HCT116 (cell line): ENCODE measurements around the gene SLC5A3. TPM values are rescaled to one million over a fixed set of nuclear protein-coding genes. Genes with fewer than 3 reads are reported as not detected.

Experiments used
- ATAC-seq: fragments of 200-7000 bp; cut with Tn5 transposase; 2 replicates; pipeline ENCODE4 v1.9.1; 2020; ENCODE audit warnings: mild to moderate bottlenecking, moderate library complexity
- BruUV-seq: library from RNA; stranded (reverse); fragments of 400-500 nt; replicated peaks from 2 replicates; lab custom pipeline; 2021; lab: Mats Ljungman, UMichigan
- CTCF ChIA-PET: fragments of 300-600 bp; sonication (Branson Sonifier 250); formaldehyde crosslinking; loops from one replicate; lab custom pipeline; 2021; ENCODE audit warnings: antibody characterized with exemption; lab: Charles Lee
- POLR2A ChIA-PET: fragments of 300-600, 350-600 bp; sonication (Branson Sonifier 250); formaldehyde crosslinking; loops from one replicate; lab custom pipeline; 2021; ENCODE audit warnings: antibody characterized with exemption; lab: Charles Lee
- RAD21 ChIA-PET, 2 experiments: fragments of 300-600 bp; sonication (Branson Sonifier 250); formaldehyde crosslinking; loops; one replicate each; lab custom pipeline; 2023; ENCODE audit warnings: low total read pairs in 2 of 2; ENCODE audit not compliant: uncharacterized antibody in 2 of 2, unreplicated experiment in 2 of 2, low non-redundant PET in 1 of 2; lab: Charles Lee
- DNase-seq: peaks from one replicate; pipeline ENCODE4 v3.0.0-alpha.2; 2010; ENCODE audit warnings: low read depth, low spot score
- H2AFZ ChIP-seq: fragments of 200-600 bp; shearing (Covaris generic), sonication (generic); 2 replicates; pipeline ENCODE4 v1.6.1; 2017; ENCODE audit warnings: low read depth, mixed run types, mixed read lengths, antibody characterized with exemption, low read length; ENCODE audit not compliant: poor library complexity, severe bottlenecking
- H3K27ac ChIP-seq: 2 replicates; pipeline ENCODE4 v1.5.1; 2012; ENCODE audit warnings: low read depth, low read length
- H3K27me3 ChIP-seq: fragments of 200-600 bp; sonication (generic); 2 replicates; pipeline ENCODE4 v1.6.1; 2016; ENCODE audit warnings: mixed run types, low read length, mixed read lengths; ENCODE audit not compliant: insufficient read depth
- H3K36me3 ChIP-seq, 2 experiments: fragments of 200-500 bp in 1 of 2; fragments of 200-600 bp in 1 of 2; sonication (Bioruptor generic) in 1 of 2; sonication (generic) in 1 of 2; 2 replicates each; pipeline versions ENCODE4 v1.5.1 to v1.6.1; 2014 to 2016; ENCODE audit warnings: low read length in 2 of 2, inconsistent platforms in 1 of 2, mixed read lengths in 1 of 2, mixed run types in 1 of 2; ENCODE audit not compliant: insufficient read depth in 2 of 2, control insufficient read depth in 1 of 2
- H3K4me1 ChIP-seq, 2 experiments: fragments of 200-600 bp in 1 of 2; sonication (generic) in 1 of 2; 2 replicates each; pipeline versions ENCODE4 v1.5.1 to v1.6.1; 2012 to 2017; ENCODE audit warnings: low read length in 2 of 2, inconsistent platforms in 1 of 2, mild to moderate bottlenecking in 1 of 2, mixed read lengths in 1 of 2, mixed run types in 1 of 2, moderate library complexity in 1 of 2; ENCODE audit not compliant: insufficient read depth in 2 of 2, control insufficient read depth in 1 of 2
- H3K4me2 ChIP-seq: fragments of 200-600 bp; sonication (generic); 2 replicates; pipeline ENCODE4 v1.6.1; 2017; ENCODE audit warnings: mixed run types, low read length, mixed read lengths
- H3K4me3 ChIP-seq, 2 experiments: fragments of 200-600 bp in 1 of 2; sonication (generic) in 1 of 2; replicated peaks in 1 of 2; 2 replicates each; pipeline ENCODE4 v1.5.1; 2011 to 2016; ENCODE audit warnings: low read length in 2 of 2, control low read depth in 1 of 2, low read depth in 1 of 2, mild to moderate bottlenecking in 1 of 2, mixed read lengths in 1 of 2, mixed run types in 1 of 2
- H3K79me2 ChIP-seq: fragments of 200-600 bp; sonication (generic); 2 replicates; pipeline ENCODE4 v1.6.1; 2017; ENCODE audit warnings: mild to moderate bottlenecking, mixed run types, low read length, moderate library complexity, mixed read lengths; ENCODE audit not compliant: insufficient read depth
- H3K9ac ChIP-seq: fragments of 200-600 bp; sonication (generic); 2 replicates; pipeline ENCODE4 v1.6.1; 2016; ENCODE audit warnings: low read length, mixed read lengths
- H3K9me2 ChIP-seq: fragments of 200-600 bp; sonication (generic), shearing (Covaris generic); 2 replicates; pipeline ENCODE4 v1.6.1; 2017; ENCODE audit warnings: mixed run types, mild to moderate bottlenecking, moderate library complexity; ENCODE audit not compliant: insufficient read depth
- H3K9me3 ChIP-seq, 2 experiments: fragments of 200-500 bp in 1 of 2; fragments of 200-600 bp in 1 of 2; sonication (Bioruptor generic) in 1 of 2; sonication (generic) in 1 of 2; 2 replicates each; pipeline ENCODE4 v1.6.1; 2014 to 2017; ENCODE audit warnings: low read length in 2 of 2, mixed read lengths in 2 of 2, inconsistent platforms in 1 of 2, low read depth in 1 of 2, mild to moderate bottlenecking in 1 of 2, mixed run types in 1 of 2, moderate library complexity in 1 of 2; ENCODE audit not compliant: control insufficient read depth in 1 of 2, insufficient read depth in 1 of 2
- H4K20me1 ChIP-seq: fragments of 200-600 bp; sonication (generic), shearing (Covaris generic); 2 replicates; pipeline ENCODE4 v1.6.1; 2017; ENCODE audit warnings: mixed run types, mild to moderate bottlenecking, moderate library complexity; ENCODE audit not compliant: insufficient read depth
- CBX3 ChIP-seq: IDR thresholded peaks from 2 replicates; pipeline ENCODE4 v1.6.1; 2012; ENCODE audit warnings: low read depth
- CTCF ChIP-seq, 3 experiments: fragments of 200-600 bp in 1 of 3; sonication (generic) in 1 of 3; IDR thresholded peaks in 2 of 3; conservative IDR thresholded peaks in 1 of 3; 2 replicates each; pipeline ENCODE4 v1.5.1; 2012 to 2017; ENCODE audit warnings: low read depth in 2 of 3, low read length in 2 of 3, antibody characterized with exemption in 1 of 3, borderline replicate concordance in 1 of 3, control low read depth in 1 of 3, mild to moderate bottlenecking in 1 of 3, mixed read lengths in 1 of 3, mixed run types in 1 of 3, moderate library complexity in 1 of 3; ENCODE audit not compliant: insufficient read depth in 1 of 3
- EGR1 ChIP-seq: IDR thresholded peaks from 2 replicates; pipeline ENCODE4 v1.6.1; 2012; ENCODE audit warnings: low read depth
- ELF1 ChIP-seq: IDR thresholded peaks from 2 replicates; pipeline ENCODE4 v1.6.1; 2012; ENCODE audit warnings: low read depth, borderline replicate concordance
- EZH2 ChIP-seq: fragments of 200-600 bp; sonication (generic); IDR thresholded peaks from 2 replicates; pipeline ENCODE4 v1.6.1; 2017; ENCODE audit warnings: antibody characterized with exemption, mixed run types
- EZH2phosphoT487 ChIP-seq: fragments of 200-600 bp; IDR thresholded peaks from 2 replicates; pipeline ENCODE4 v1.6.1; 2018; ENCODE audit warnings: antibody characterized with exemption, borderline replicate concordance
- SIN3A ChIP-seq: IDR thresholded peaks from 2 replicates; pipeline ENCODE4 v1.6.1; 2012; ENCODE audit warnings: low read depth
- SRF ChIP-seq: IDR thresholded peaks from 2 replicates; pipeline ENCODE4 v1.6.1; 2012; ENCODE audit warnings: low read depth
- YY1 ChIP-seq: IDR thresholded peaks from 2 replicates; pipeline ENCODE4 v1.6.1; 2011; ENCODE audit warnings: low read length, low read depth, moderate library complexity, mild to moderate bottlenecking; ENCODE audit not compliant: insufficient replicate concordance; ENCODE audit errors: extremely low read depth
- ZBTB33 ChIP-seq: IDR thresholded peaks from 2 replicates; pipeline ENCODE4 v1.6.1; 2011; ENCODE audit warnings: mild to moderate bottlenecking, low read length, moderate library complexity; ENCODE audit not compliant: insufficient replicate concordance; ENCODE audit errors: extremely low read depth
- intact Hi-C: fragments of 100-400 bp; cut with micrococcal nuclease; formaldehyde crosslinking; loops from 2 replicates; pipeline ENCODE4 v1.10.0; 2022
- total RNA-seq: library from RNA; stranded (reverse); gene quantifications from one replicate; pipeline ENCODE4 v1.2.1, GENCODE V29; 2021; ENCODE audit not compliant: unreplicated experiment
- TF ChIP-seq, protein P1 (sequence below): IDR thresholded peaks from 2 replicates; pipeline ENCODE4 v1.6.1; 2012; ENCODE audit warnings: low read depth

SLC5A3 gene
- total RNA-seq, 1 experiment from 2014 or later, result 11.8 TPM

DNA sequence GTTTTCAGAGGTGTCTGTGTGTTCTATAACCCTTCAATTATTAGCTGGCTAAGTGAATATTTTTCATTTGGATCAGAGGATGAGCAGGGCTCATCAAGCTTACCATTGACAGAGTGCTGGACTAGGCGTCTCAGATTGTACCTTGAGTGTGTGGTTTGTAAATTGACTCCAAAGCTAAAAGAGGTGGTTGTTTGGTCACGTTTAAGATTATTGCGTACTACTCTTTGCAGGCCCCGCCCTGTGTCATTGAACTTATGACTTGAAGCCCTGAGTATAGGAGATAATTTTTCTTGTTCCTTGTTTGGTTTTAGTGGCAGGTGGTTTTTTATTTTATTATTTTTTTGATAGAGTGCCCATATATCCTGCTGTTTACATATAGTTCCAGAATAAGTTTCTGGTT, 17.7 kb downstream of the SLC5A3 start:
- H3K4me1 ChIP-seq, result no peaks in the 10 kb centered on the region
- H3K9ac ChIP-seq, result no peak overlapping the region
- no peak for DNase-seq
- intact Hi-C loops, result no loop called here
- ATAC-seq, result no peak
- POLR2A ChIA-PET, result interaction anchor here (1.1 kb wide), 1 partner anchor 17 kb away, joined by 3 read pairs; the partner anchor contains the start of genes MRPS6 and SLC5A3
- no peak for TF ChIP-seq CTCF (IDR thresholded peaks at IDR 0.05 in 2 of 3, conservative IDR thresholded peaks at IDR 0.05 in 1 of 3; ENCODE audit: borderline replicate concordance in 1 of 3, insufficient read depth in 1 of 3, low read depth in 2 of 3, low read length in 2 of 3)
- no peak for TF ChIP-seq ZBTB33
- TF ChIP-seq, protein P1, sequence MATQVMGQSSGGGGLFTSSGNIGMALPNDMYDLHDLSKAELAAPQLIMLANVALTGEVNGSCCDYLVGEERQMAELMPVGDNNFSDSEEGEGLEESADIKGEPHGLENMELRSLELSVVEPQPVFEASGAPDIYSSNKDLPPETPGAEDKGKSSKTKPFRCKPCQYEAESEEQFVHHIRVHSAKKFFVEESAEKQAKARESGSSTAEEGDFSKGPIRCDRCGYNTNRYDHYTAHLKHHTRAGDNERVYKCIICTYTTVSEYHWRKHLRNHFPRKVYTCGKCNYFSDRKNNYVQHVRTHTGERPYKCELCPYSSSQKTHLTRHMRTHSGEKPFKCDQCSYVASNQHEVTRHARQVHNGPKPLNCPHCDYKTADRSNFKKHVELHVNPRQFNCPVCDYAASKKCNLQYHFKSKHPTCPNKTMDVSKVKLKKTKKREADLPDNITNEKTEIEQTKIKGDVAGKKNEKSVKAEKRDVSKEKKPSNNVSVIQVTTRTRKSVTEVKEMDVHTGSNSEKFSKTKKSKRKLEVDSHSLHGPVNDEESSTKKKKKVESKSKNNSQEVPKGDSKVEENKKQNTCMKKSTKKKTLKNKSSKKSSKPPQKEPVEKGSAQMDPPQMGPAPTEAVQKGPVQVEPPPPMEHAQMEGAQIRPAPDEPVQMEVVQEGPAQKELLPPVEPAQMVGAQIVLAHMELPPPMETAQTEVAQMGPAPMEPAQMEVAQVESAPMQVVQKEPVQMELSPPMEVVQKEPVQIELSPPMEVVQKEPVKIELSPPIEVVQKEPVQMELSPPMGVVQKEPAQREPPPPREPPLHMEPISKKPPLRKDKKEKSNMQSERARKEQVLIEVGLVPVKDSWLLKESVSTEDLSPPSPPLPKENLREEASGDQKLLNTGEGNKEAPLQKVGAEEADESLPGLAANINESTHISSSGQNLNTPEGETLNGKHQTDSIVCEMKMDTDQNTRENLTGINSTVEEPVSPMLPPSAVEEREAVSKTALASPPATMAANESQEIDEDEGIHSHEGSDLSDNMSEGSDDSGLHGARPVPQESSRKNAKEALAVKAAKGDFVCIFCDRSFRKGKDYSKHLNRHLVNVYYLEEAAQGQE, result no peak
- TF ChIP-seq CBX3, result no peak
- no peak for TF ChIP-seq EZH2
- no peak for TF ChIP-seq EGR1
- no peak for TF ChIP-seq EZH2phosphoT487
- no peak for TF ChIP-seq ELF1
- no peak for TF ChIP-seq YY1
- no peak for TF ChIP-seq SRF
- no peak for TF ChIP-seq SIN3A
- no peak overlapping the region for H3K4me3 ChIP-seq
- BruUV-seq, result no TSS peak
- CTCF ChIA-PET, result interaction anchor here (1.1 to 1.8 kb wide), 3 partner anchors 9 to 257 kb away, joined by 4 to 7 read pairs (median 6); no protein-coding TSS in a partner anchor
- peaks cover 0 to 3% of the 10 kb centered on the region in 2 experiments; a peak in 1 of 4 replicates for H3K36me3 ChIP-seq
- no peaks in the 10 kb centered on the region for H3K9me2 ChIP-seq
- H3K27me3 ChIP-seq, result no peaks in the 10 kb centered on the region
- no peak overlapping the region for H3K27ac ChIP-seq
- H3K9me3 ChIP-seq, result no peaks in the 10 kb centered on the region
- H3K79me2 ChIP-seq, result peaks cover 97% of the 10 kb centered on the region
- H3K4me2 ChIP-seq, result no peak overlapping the region
- H2AFZ ChIP-seq, result no peak overlapping the region
- RAD21 ChIA-PET, result no interaction called here
- peaks cover 14% of the 10 kb centered on the region; the same call in 1 of the 2 replicates for H4K20me1 ChIP-seq
